Caco-2 (cell line): ENCODE measurements around the gene SIRT7. TPM values are rescaled to one million over a fixed set of nuclear protein-coding genes. Genes with fewer than 3 reads are reported as not detected.

Experiments used
- BruUV-seq: library from RNA; stranded (reverse); fragments of 400-500 nt; replicated peaks from 2 replicates; lab custom pipeline; 2021; lab: Mats Ljungman, UMichigan
- CTCF ChIA-PET: fragments of 300-600 bp; sonication (Branson Sonifier 250); formaldehyde crosslinking; loops from one replicate; lab custom pipeline; 2022; ENCODE audit warnings: antibody characterized with exemption; lab: Charles Lee
- POLR2A ChIA-PET: fragments of 300-600 bp; sonication (Branson Sonifier 250); formaldehyde crosslinking; loops from one replicate; lab custom pipeline; 2022; ENCODE audit warnings: antibody characterized with exemption; lab: Charles Lee
- DNase-seq, 2 experiments: peaks; one replicate each; pipeline versions ENCODE4 v3.0.0 to v3.0.0-alpha.2; 2020 to 2022
- H3K27me3 ChIP-seq: replicated peaks from 2 replicates; pipeline ENCODE4 v1.6.0; 2011; ENCODE audit warnings: low read length; ENCODE audit not compliant: control insufficient read depth, insufficient read depth
- H3K36me3 ChIP-seq: 2 replicates; pipeline ENCODE4 v1.5.1; 2011; ENCODE audit warnings: low read length; ENCODE audit not compliant: control insufficient read depth, insufficient read depth
- H3K4me1 ChIP-seq: fragments of 250-450 bp; sonication (Bioruptor Pico); 2 replicates; pipeline ENCODE4 v1.5.1; 2020; ENCODE audit warnings: mild to moderate bottlenecking
- H3K4me3 ChIP-seq: 2 replicates; pipeline ENCODE4 v1.5.1; 2011; ENCODE audit warnings: low read depth, mild to moderate bottlenecking, control low read depth, low read length
- H3K9me3 ChIP-seq: fragments of 250-450 bp; sonication (Bioruptor Pico); 2 replicates; pipeline ENCODE4 v1.5.1; 2020; ENCODE audit warnings: mild to moderate bottlenecking, moderate library complexity
- H3K27ac Mint-ChIP-seq: one replicate; pipeline ENCODE4 v1.8.0; 2022; ENCODE audit warnings: mixed read lengths; ENCODE audit not compliant: unreplicated experiment
- H3K27me3 Mint-ChIP-seq: one replicate; pipeline ENCODE4 v1.8.0; 2022; ENCODE audit warnings: mixed read lengths; ENCODE audit not compliant: insufficient read depth, unreplicated experiment
- H3K36me3 Mint-ChIP-seq: one replicate; pipeline ENCODE4 v1.8.0; 2022; ENCODE audit warnings: mild to moderate bottlenecking, mixed read lengths; ENCODE audit not compliant: insufficient read depth, unreplicated experiment
- H3K4me1 Mint-ChIP-seq: one replicate; pipeline ENCODE4 v1.8.0; 2022; ENCODE audit warnings: low read depth, mixed read lengths; ENCODE audit not compliant: unreplicated experiment
- H3K4me3 Mint-ChIP-seq: one replicate; pipeline ENCODE4 v1.8.0; 2022; ENCODE audit warnings: mild to moderate bottlenecking, moderate library complexity, mixed read lengths; ENCODE audit not compliant: unreplicated experiment
- H3K9me3 Mint-ChIP-seq: one replicate; pipeline ENCODE4 v1.8.0; 2022; ENCODE audit warnings: mixed read lengths; ENCODE audit not compliant: unreplicated experiment
- CTCF ChIP-seq, 2 experiments: fragments of 200-600 bp in 1 of 2; IDR thresholded peaks; 1 replicate in 1 of 2; 2 replicates in 1 of 2; pipeline versions ENCODE4 v1.5.1 to v1.8.0; 2011 to 2022; ENCODE audit warnings: antibody characterized with exemption in 1 of 2, control low read depth in 1 of 2, inconsistent platforms in 1 of 2, low read depth in 1 of 2, low read length in 1 of 2, mild to moderate bottlenecking in 1 of 2, moderate library complexity in 1 of 2; ENCODE audit not compliant: insufficient read depth in 1 of 2, severe bottlenecking in 1 of 2, unreplicated experiment in 1 of 2
- intact Hi-C: fragments of 100-400 bp; cut with micrococcal nuclease; formaldehyde crosslinking; loops from one replicate; pipeline ENCODE4 v1.10.0; 2022; ENCODE audit not compliant: unreplicated experiment
- total RNA-seq: library from RNA; stranded (reverse); gene quantifications from 2 replicates; pipeline ENCODE4 v1.2.3, GENCODE V29; 2022

Gene SIRT7
- total RNA-seq, 1 experiment from 2014 or later: 55.6 TPM

- Histone ChIP-seq H3K4me3 (peak overlapping the region; percentile 86), H3K27me3 (no peaks in the 10 kb centered on the region), H3K9me3 (no peaks in the 10 kb centered on the region), H3K36me3 (peaks cover 15% of the 10 kb centered on the region), H3K4me1 (peaks cover 14% of the 10 kb centered on the region)
- Mint-ChIP-seq H3K27ac (peak overlapping the region; percentile 90), H3K27me3 (no peaks in the 10 kb centered on the region), H3K36me3 (peaks cover 95% of the 10 kb centered on the region), H3K9me3 (no peaks in the 10 kb centered on the region), H3K4me1 (peaks cover 36% of the 10 kb centered on the region), H3K4me3 (peak overlapping the region; percentile 93)
- CTCF ChIA-PET: interaction anchor here (0.6 to 1.5 kb wide), 8 partner anchors 11 to 1792 kb away, joined by 3 to 5 read pairs (median 4); no protein-coding TSS in a partner anchor
- TF ChIP-seq CTCF (IDR thresholded peaks at IDR 0.05; ENCODE audit: insufficient read depth in 1 of 2, low read depth in 1 of 2, low read length in 1 of 2, severe bottlenecking in 1 of 2, unreplicated experiment in 1 of 2): no peak
- intact Hi-C loops: no loop called here
- POLR2A ChIA-PET: interaction anchor here (0.6 to 1.1 kb wide), 5 partner anchors 10 to 79 kb away, joined by 3 to 9 read pairs (median 5); no protein-coding TSS in a partner anchor
- no peak for DNase-seq
- BruUV-seq: no TSS peak
Observed at GRCh38 chr17:81916234-81917001, 1.6 kb downstream of the SIRT7 start.

GRCh38 chr17:81915331-81915730 lies 2.6 kb downstream of the SIRT7 start:
- Histone ChIP-seq H3K4me3 (no peak overlapping the region), H3K36me3 (peaks cover 14% of the 10 kb centered on the region), H3K9me3 (no peaks in the 10 kb centered on the region), H3K4me1 (peaks cover 14% of the 10 kb centered on the region), H3K27me3 (no peaks in the 10 kb centered on the region)
- no peaks in the 10 kb centered on the region for H3K9me3 Mint-ChIP-seq
- POLR2A ChIA-PET: interaction anchor here (0.6 kb wide), 1 partner anchor 82 kb away, joined by 3 read pairs; the partner anchor contains the start of gene MCRIP1
- no peak for DNase-seq
- H3K27me3 Mint-ChIP-seq: no peaks in the 10 kb centered on the region
- H3K4me3 Mint-ChIP-seq: no peak overlapping the region
- H3K4me1 Mint-ChIP-seq: peaks cover 36% of the 10 kb centered on the region
- H3K27ac Mint-ChIP-seq: no peak overlapping the region
- CTCF ChIA-PET: no interaction called here
- TF ChIP-seq CTCF (IDR thresholded peaks at IDR 0.05; ENCODE audit: insufficient read depth in 1 of 2, low read depth in 1 of 2, low read length in 1 of 2, severe bottlenecking in 1 of 2, unreplicated experiment in 1 of 2): no peak
- intact Hi-C loops: no loop called here
- peaks cover 94% of the 10 kb centered on the region for H3K36me3 Mint-ChIP-seq
- BruUV-seq: no TSS peak

- no peak for DNase-seq
- H3K9me3 ChIP-seq: no peaks in the 10 kb centered on the region
- POLR2A ChIA-PET: no interaction called here
Observed at GRCh38 chr17:81914103-81914850, 3.7 kb downstream of the SIRT7 start.

More at GRCh38 chr17:81914103-81914850, 3.7 kb downstream of the SIRT7 start:
- Histone ChIP-seq H3K27me3 (no peaks in the 10 kb centered on the region), H3K4me1 (peaks cover 24% of the 10 kb centered on the region), H3K4me3 (no peak overlapping the region), H3K36me3 (peaks cover 14% of the 10 kb centered on the region)
- no peaks in the 10 kb centered on the region for H3K9me3 Mint-ChIP-seq
- peaks cover 32% of the 10 kb centered on the region for H3K4me1 Mint-ChIP-seq
- H3K36me3 Mint-ChIP-seq: peaks cover 96% of the 10 kb centered on the region
- no peak overlapping the region for H3K27ac Mint-ChIP-seq
- H3K4me3 Mint-ChIP-seq: no peak overlapping the region
- no TSS peak for BruUV-seq
- no peaks in the 10 kb centered on the region for H3K27me3 Mint-ChIP-seq
- intact Hi-C loops: no loop called here
- no peak for TF ChIP-seq CTCF (IDR thresholded peaks at IDR 0.05; ENCODE audit: insufficient read depth in 1 of 2, low read depth in 1 of 2, low read length in 1 of 2, severe bottlenecking in 1 of 2, unreplicated experiment in 1 of 2)
- CTCF ChIA-PET: interaction anchor here (1.0 kb wide), 1 partner anchor 30 kb away, joined by 3 read pairs; no protein-coding TSS in a partner anchor
